ENCODE data around the gene TRIP12.

DNA sequence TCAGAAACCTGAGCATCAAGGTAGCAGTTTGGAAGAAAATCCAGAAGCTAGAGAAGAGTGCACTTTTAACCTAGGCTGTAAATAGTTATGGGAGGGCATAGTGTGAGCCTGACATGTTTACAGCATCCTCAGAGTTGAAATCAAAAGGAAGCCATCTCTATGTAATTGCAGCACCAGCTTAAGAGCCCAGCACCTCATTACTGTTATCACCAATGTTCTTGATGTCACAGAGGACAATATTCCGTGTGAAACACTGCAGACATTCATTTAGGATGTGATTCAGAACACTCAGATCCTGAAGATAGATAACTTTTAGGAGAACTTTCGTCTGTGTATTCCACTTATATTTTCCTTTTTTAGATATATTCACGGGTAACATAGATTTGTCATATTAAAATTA, 48.6 kb upstream of the TRIP12 start:
- TF ChIP-seq, protein P1, sequence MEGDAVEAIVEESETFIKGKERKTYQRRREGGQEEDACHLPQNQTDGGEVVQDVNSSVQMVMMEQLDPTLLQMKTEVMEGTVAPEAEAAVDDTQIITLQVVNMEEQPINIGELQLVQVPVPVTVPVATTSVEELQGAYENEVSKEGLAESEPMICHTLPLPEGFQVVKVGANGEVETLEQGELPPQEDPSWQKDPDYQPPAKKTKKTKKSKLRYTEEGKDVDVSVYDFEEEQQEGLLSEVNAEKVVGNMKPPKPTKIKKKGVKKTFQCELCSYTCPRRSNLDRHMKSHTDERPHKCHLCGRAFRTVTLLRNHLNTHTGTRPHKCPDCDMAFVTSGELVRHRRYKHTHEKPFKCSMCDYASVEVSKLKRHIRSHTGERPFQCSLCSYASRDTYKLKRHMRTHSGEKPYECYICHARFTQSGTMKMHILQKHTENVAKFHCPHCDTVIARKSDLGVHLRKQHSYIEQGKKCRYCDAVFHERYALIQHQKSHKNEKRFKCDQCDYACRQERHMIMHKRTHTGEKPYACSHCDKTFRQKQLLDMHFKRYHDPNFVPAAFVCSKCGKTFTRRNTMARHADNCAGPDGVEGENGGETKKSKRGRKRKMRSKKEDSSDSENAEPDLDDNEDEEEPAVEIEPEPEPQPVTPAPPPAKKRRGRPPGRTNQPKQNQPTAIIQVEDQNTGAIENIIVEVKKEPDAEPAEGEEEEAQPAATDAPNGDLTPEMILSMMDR (IDR thresholded peaks at IDR 0.05) = no peak
- TF ChIP-seq EP300 (IDR thresholded peaks at IDR 0.05) = no peak
- no peak for TF ChIP-seq POLR2A (IDR thresholded peaks at IDR 0.05; ENCODE audit: low read depth)
- TF ChIP-seq POLR2AphosphoS5 (IDR thresholded peaks at IDR 0.05) = no peak

Measured in esophagus muscularis mucosa (tissue), 4 donors.